Measurements from ENCODE around the gene CELSR1. TPM values are rescaled to one million over a fixed set of nuclear protein-coding genes. Genes with fewer than 3 reads are reported as not detected.
A peak's percentile ranks its signal among the peaks of the same experiment; 100 is the strongest.

Gene CELSR1
- total and polyA plus RNA-seq, 12 donors = 0.11 to 4.3 (median 1.9) TPM

DNA sequence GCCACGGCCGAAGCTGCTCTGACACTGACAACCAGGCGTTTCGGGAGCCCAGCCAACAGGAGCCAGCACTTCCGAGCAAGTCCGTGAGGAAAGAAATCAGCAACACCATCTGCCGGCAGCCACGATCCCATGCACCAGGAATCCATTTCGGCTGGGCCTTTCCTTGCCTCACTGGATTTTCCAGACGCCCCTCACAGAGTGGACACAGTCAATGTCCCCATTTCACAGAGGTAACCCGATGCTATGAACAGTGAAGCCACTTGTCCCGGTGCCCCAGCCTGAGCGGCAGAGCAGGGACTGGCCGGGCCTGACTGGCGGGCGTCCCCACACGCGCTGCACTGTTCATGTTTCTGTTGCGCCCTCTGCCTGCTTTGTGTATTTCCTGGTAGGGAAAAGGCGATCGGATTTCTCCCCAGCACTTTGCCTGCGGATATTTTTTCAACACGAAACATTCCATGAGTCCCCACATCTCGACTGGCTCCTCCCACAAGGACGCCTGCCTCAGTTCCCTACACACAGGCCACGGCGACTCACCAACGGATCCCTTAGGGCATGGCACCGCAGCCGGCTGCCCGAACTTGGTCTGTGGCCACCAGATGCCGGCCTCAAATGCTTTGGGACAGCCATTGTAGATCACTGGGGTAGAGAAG, 146.6 kb downstream of the CELSR1 start:
- Histone ChIP-seq H3K4me3 (no peak overlapping the region), H3K27ac (no peak overlapping the region), H3K27me3 (no peaks in the 10 kb centered on the region), H3K9me3 (replicated peaks in 1 of 3) (no peaks in the 10 kb centered on the region), H3K36me3 (replicated peaks in 1 of 2) (no peaks in the 10 kb centered on the region), H3K4me1 (replicated peaks in 1 of 2) (no peaks in the 10 kb centered on the region)
- TF ChIP-seq POLR2A (IDR thresholded peaks at IDR 0.05) = no peak
- TF ChIP-seq, protein P1, sequence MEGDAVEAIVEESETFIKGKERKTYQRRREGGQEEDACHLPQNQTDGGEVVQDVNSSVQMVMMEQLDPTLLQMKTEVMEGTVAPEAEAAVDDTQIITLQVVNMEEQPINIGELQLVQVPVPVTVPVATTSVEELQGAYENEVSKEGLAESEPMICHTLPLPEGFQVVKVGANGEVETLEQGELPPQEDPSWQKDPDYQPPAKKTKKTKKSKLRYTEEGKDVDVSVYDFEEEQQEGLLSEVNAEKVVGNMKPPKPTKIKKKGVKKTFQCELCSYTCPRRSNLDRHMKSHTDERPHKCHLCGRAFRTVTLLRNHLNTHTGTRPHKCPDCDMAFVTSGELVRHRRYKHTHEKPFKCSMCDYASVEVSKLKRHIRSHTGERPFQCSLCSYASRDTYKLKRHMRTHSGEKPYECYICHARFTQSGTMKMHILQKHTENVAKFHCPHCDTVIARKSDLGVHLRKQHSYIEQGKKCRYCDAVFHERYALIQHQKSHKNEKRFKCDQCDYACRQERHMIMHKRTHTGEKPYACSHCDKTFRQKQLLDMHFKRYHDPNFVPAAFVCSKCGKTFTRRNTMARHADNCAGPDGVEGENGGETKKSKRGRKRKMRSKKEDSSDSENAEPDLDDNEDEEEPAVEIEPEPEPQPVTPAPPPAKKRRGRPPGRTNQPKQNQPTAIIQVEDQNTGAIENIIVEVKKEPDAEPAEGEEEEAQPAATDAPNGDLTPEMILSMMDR (IDR thresholded peaks at IDR 0.05) = peak in 5 of 6 experiments; percentile 35 to 62 (median 54)
- WGBS, 4 donors = 59 to 77% (median 66%) methylated on average over 24 to 32 of the region's 32 CpGs
- intact Hi-C loops (cut with DNase I) = no loop called here
- peak; percentile 39 to 83 (median 74) for DNase-seq

DNA sequence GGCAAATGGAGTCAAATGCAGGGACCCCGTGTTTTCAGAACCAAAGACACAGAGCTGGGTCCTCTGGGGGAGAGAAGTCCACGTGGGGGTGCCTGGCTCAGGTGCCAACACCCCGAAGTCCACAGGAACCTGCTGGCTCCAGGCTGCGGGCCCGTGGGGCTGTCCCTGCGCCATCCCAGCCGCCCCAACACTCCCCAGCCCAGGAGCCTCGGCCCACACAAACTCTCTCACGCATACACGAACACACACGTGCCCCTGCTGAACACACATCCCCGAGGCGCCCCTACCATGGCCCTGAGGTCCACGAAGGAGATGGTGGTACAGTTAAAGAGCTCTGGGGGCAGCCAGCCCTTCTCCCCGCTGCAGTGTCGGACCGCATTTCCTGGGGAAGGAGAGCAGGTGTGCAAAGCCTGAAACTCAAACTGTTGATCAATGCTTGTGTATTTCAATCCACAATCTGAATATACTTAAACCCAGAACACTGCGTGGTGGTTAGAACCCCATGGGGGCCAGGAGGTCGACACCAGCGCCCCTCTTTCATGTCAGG, 147.2 kb downstream of the CELSR1 start:
- H3K27ac ChIP-seq = no peak overlapping the region
- H3K27me3 ChIP-seq = no peaks in the 10 kb centered on the region
- no peaks in the 10 kb centered on the region for H3K36me3 ChIP-seq (replicated peaks in 1 of 2)
- H3K9me3 ChIP-seq (replicated peaks in 1 of 3) = no peaks in the 10 kb centered on the region
- no peak overlapping the region for H3K4me3 ChIP-seq
- H3K4me1 ChIP-seq (replicated peaks in 1 of 2) = no peaks in the 10 kb centered on the region
- DNase-seq = no peak
- intact Hi-C loops (cut with DNase I) = no loop called here
- WGBS, 4 donors = 60 to 82% (median 76%) methylated on average over 19 to 20 of the region's 20 CpGs
- TF ChIP-seq POLR2A (IDR thresholded peaks at IDR 0.05) = no peak

DNA sequence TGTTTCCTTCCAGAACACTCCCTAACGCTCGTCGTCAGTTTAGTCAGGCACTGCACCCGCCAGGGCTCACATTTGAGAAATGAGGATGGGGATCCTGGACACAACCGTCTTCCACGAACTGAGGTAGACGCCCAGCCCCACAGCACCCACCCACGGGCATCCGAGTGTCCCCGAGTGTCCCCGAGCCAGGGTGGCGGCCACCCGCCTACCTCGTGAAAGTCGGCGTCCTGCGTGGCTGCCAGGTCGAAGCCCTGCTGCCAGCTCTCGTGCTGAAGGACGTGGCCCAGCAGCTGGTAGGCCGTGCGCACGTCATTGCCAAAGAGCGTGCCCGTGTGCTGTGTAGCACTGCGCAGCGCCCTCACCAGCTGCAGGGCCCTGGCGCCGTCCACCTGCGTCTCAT, 148.3 kb downstream of the CELSR1 start:
- DNase-seq = no peak
- no peak overlapping the region for H3K27ac ChIP-seq
- H3K9me3 ChIP-seq (replicated peaks in 1 of 3) = no peaks in the 10 kb centered on the region
- TF ChIP-seq POLR2A (IDR thresholded peaks at IDR 0.05) = no peak
- TF ChIP-seq, protein P1 (IDR thresholded peaks at IDR 0.05) = no peak
- no peaks in the 10 kb centered on the region for H3K27me3 ChIP-seq
- 87 to 91% (median 90%) methylated on average over 9 to 30 of the region's 30 CpGs for WGBS, 4 donors
- intact Hi-C loops (cut with DNase I) = no loop called here
- no peaks in the 10 kb centered on the region for H3K4me1 ChIP-seq (replicated peaks in 1 of 2)
- no peak overlapping the region for H3K4me3 ChIP-seq
- H3K36me3 ChIP-seq (replicated peaks in 1 of 2) = no peaks in the 10 kb centered on the region

DNA sequence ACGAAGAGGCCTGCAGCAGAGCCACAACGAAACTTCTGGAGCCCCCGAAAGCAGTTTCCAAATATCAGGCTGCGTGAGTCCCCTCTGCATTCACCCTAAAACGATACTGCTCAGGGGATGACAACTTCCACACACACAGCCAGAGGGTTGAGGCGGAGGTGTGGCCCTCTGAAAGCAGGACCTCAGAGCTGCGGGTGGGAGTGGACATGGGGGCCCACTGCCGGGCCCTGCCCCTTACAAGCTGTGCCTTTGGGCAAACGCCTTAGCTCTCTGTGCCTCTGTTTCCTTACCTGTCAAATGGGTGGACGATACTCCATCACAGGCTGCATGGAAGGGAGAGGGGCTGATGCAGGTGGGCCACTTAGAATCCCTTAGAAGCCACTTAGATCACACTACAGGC, 148.8 kb downstream of the CELSR1 start:
- WGBS, 4 donors = 71 to 84% (median 82%) methylated on average over 2 to 10 of the region's 10 CpGs
- no peaks in the 10 kb centered on the region for H3K36me3 ChIP-seq (replicated peaks in 1 of 2)
- no peak for TF ChIP-seq POLR2A (IDR thresholded peaks at IDR 0.05)
- TF ChIP-seq, protein P1 (IDR thresholded peaks at IDR 0.05) = no peak
- DNase-seq = no peak
- H3K4me3 ChIP-seq = no peak overlapping the region
- H3K9me3 ChIP-seq (replicated peaks in 1 of 3) = no peaks in the 10 kb centered on the region
- H3K4me1 ChIP-seq (replicated peaks in 1 of 2) = no peaks in the 10 kb centered on the region
- H3K27me3 ChIP-seq = no peaks in the 10 kb centered on the region
- intact Hi-C loops (cut with DNase I) = no loop called here
- no peak overlapping the region for H3K27ac ChIP-seq

DNA sequence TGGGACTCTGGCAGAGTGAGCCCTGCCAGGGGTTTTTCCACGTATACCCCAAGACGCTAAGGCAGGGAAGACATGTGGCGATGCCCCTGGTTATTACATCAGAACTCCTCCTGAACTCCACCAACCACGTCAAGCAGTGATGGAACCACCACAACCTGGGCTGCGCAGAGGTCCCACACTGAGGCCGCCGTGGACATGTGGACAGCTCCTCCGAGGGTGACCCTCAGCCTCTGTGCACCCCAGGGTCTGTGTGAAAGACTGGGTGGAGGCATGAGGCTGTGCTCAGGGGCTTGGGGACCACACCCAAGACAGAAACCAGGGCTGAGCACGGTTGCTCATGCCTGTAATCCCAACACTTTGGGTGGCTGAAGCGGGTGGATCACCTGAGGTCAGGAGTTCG, 149.7 kb downstream of the CELSR1 start:
- H3K4me1 ChIP-seq (replicated peaks in 1 of 2) = no peaks in the 10 kb centered on the region
- intact Hi-C loops (cut with DNase I) = no loop called here
- H3K4me3 ChIP-seq = no peak overlapping the region
- H3K9me3 ChIP-seq (replicated peaks in 1 of 3) = no peaks in the 10 kb centered on the region
- H3K36me3 ChIP-seq (replicated peaks in 1 of 2) = no peaks in the 10 kb centered on the region
- WGBS, 4 donors = 84 to 91% (median 86%) methylated on average over 8 to 11 of the region's 11 CpGs
- no peak for DNase-seq
- H3K27ac ChIP-seq = no peak overlapping the region
- H3K27me3 ChIP-seq = no peaks in the 10 kb centered on the region
- TF ChIP-seq POLR2A (IDR thresholded peaks at IDR 0.05) = no peak
- TF ChIP-seq, protein P1 (IDR thresholded peaks at IDR 0.05) = no peak

Data from adrenal gland (tissue), 12 donors.